GM19025 (cell line): ENCODE results near the gene CIAO2B.
A peak's percentile ranks its signal among the peaks of the same experiment; 100 is the strongest.
"Not testable (repeated sequence)": the region's sequence is repeated elsewhere in the genome, so short reads cannot be mapped to it uniquely, and the experiment has no call there.

Experiments used
- ATAC-seq: cut with Tn5 transposase; IDR thresholded peaks from one replicate; pipeline ENCODE4 v1.9.1; 2021; ENCODE audit warnings: mild to moderate bottlenecking, low read depth, moderate library complexity; ENCODE audit not compliant: unreplicated experiment

The CIAO2B gene

DNA sequence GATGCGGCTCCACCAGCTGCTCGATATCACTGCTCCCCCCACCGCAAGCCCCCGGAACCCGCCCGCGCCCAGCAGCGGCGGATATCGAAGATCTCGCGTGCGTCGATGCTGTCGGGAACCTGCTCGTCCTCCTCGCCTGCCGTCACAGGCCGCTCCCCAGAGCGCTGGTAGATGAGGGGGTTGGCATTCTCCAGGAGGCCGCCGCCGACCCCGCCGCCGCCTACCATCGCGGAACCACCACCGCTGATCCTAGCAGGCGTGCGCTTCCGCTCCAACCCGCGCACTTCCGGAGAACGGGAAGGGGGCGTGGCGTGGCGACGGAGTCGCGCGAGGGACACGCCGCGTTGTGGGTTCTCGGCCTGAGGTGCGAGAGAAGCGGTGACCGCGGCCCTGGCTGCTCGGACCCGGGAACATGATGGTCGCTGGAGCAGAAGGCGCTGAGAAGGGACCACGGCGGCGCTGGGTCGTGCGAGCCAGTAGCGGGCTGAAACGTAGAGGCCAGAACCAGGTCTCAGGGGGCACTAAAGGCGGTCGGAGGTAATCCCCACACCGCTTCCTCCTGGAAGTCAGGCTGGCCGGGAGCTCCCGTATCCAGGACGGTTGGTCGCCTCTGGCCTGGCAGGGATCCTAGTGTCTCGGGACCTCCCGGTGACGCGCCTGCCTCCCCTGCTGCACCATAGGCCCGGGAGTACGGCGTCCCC is at the start of gene CIAO2B:
TSS of gene CIAO2B (minus strand) at position 265 of the 701 bp plus-strand sequence. CDS start at position 227, 38 bp downstream.
- peak; percentile 78 for ATAC-seq

DNA sequence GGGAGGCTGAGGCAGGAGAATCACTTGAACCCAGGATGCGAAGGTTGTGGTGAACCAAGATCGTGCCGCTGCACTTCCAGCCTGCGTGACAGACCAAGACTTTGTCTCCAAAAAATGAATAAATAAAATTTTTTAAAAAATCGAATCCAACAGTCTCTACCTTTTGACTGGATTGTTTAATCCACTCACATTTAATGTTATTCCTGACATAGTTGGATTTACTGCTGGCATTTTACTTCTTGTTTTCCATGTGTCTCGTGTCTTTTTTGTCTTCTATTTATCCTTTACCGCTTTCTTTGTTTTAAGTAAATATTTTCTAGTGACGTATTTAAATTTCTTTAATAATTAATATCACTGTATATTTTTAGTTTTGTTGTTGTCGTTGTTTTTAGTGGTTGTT is 48.8 kb upstream of the CIAO2B start:
- no peak for ATAC-seq

GRCh38 chr16:66979011-66979717 is 45.0 kb upstream of the CIAO2B start:
- no peak for ATAC-seq

- peak; percentile 72 for ATAC-seq
These were observed 43.3 kb upstream of the CIAO2B start for GRCh38 chr16:66977341-66978113.

DNA sequence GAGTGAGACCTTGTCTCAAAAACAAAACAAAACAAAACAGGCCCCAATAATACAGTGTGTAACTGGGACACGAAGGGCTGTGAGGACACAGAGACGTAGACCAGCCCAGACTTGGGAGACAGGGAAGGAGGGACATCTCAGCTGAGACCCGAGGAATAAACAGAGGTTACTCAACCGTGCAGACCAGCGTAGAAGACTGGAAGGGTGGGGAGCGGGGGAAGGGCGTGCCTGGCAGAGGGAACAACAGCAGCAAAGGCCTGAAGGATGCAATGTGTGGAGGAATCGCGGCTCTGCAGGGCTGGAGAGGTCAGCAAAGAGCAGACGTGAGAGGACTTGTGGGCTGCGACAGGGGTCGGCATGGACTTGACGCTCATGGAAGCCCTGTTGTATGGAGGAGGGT is 42.5 kb upstream of the CIAO2B start:
- no peak for ATAC-seq

DNA sequence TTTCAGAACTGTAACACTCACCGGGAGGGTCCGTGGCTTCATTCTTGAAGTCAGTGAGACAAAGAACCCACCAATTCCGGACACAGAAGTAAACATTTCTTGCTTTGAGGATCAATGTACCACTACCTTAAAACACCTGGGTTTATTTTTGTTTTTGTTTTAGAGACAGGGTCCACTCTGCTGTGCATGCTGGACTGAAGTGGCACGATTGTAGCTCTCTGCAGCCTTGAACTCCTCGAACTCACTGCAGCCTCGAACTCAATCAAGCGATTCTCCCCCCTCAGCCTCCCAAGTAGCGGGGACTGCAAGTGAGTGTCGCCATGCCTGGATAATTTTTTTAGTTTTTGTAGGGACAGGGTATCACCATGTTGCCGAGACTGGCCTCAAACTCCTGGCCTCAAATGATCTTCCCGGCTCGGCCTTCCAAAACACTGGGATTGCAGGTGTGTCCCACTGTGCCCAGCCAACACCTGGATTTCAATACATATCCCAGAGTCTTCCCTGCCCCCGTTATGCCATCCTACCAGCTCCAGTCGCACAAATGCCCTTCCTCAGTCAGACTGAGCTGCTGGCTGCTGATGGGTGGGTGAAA is 41.2 kb upstream of the CIAO2B start:
- no peak for ATAC-seq

DNA sequence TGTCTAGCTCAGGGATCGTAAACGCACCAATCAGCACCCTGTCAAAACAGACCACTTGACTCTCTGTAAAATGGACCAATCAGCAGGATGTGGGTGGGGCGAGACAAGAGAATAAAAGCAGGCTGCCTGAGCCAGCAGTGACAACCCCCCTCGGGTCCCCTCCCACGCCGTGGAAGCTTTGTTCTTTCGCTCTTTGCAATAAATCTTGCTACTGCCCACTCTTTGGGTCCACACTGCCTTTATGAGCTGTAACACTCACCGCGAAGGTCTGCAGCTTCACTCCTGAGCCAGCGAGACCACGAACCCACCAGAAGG is 40.7 kb upstream of the CIAO2B start:
- not testable (repeated sequence) for ATAC-seq

DNA sequence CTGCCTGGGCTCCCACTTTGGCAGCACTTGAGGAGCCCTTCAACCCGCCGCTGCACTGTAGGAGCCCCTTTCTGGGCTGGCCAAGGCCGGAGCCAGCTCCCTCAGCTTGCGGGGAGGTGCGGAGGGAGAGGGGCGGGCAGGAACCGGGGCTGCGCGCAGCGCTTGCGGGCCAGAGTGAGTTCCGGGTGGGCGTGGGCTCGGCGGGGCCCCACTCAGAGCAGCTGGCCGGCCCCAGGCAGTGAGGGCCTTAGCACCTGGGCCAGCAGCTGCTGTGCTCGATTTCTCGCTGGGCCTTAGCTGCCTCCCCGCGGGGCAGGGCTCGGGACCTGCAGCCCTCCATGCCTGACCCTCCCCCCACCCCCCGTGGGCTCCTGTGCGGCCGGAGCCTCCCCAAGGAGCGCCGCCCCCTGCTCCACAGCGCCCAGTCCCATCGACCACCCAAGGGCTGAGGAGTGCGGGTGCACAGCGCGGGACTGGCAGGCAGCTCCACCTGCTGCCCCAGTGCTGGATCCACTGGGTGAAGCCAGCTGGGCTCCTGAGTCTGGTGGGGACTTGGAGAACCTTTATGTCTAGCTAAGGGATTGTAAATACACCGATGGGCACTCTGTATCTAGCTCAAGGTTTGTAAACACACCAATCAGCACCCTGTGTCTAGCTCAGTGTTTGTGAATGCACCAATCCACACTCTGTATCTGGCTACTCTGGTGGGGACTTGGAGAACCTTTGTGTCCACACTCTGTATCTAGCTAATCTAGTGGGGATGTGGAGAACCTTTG is 40.1 kb upstream of the CIAO2B start:
- not testable (repeated sequence) for ATAC-seq

DNA sequence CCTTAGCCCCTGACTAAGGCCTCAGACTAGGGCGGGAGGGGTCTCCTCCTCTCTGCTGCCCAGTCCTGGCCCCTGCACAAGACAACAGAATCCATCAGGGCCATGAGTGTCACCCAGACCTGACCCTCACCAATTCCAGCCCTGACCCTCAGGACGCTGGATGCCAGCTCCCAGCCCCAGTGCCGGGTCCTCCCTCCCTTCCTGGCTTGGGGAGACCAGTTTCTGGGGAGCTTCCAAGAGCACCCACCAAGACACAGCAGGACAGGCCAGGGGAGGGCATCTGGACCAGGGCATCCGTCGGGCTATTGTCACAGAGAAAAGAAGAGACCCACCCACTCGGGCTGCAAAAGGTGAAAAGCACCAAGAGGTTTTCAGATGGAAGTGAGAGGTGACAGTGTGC is 39.5 kb upstream of the CIAO2B start:
- no peak for ATAC-seq

DNA sequence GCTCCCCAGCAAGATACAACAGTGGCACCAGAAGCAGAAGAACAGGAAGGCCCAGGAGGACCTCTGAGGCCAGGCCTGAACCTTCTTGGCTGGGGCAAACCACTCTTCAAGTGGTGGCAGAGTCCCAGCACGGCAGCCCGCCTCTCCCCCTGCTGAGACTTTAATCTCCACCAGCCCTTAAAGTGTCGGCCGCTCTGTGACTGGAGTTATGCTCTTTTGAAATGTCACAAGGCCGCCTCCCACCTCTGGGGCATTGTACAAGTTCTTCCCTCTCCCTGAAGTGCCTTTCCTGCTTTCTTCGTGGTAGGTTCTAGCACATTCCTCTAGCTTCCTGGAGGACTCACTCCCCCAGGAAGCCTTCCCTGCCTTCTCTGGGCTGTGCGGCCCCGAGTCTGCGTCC is 38.8 kb upstream of the CIAO2B start:
- no peak for ATAC-seq

GRCh38 chr16:66970775-66971720 is 36.8 kb upstream of the CIAO2B start:
- ATAC-seq, result no peak

DNA sequence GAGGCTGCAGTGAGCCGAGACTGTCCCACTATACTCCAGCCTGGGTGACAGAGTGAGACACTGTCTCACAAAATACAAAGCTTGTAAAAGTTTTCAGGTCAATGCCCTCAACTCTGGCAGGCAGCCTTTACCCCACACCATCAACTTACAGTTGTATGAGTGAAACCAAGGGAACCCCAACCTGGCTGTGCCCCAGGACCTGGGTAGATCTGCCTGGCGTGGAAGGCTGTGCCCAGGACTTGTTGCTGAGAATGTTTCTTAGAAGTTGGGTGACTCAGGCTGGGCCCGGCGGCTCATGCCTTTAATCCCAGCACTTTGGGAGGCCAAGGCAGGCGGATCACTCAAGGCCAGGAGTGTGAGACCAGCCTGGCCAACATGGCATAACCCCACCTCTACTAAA is 34.6 kb upstream of the CIAO2B start:
- ATAC-seq, result no peak

DNA sequence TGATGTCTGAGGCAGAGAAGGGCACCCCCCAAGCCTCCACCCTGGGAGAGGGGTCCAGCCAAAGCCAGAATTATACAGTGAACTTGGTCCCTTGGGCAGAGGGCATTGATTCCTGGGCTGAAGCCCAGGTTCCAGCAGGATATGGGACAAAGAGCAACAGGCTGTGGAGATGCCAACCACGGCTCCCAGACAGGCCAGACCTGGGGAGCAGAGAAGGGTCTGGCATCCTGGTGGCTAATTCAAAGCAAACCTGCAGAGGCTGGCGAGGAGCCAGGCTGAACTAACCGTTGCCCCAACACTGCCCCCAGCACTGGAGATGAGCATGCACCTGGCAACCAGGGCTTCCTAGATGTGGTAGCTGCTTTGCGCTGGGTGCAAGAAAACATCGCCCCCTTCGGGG is 29.8 kb upstream of the CIAO2B start:
- no peak for ATAC-seq

DNA sequence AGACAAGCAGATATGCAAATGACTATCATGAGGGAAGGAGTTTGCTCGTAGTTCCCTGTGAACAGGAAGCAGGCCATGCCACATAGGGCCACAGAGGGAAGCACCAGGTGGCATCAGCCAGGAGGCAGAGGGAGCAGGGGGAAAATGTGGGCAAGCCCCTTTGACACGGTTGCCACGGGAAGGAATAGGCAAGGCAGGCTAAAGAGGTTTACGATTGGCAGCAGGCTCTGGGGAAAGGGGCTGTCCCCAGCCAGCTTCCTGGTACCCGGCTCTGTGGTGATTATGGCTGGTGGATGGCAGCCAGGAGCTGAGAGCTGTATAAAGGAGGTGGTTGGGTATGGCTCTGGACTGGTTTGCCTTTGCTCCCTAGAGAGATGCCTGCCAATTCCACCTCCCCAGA is 27.7 kb upstream of the CIAO2B start:
- no peak for ATAC-seq

GRCh38 chr16:66961065-66961744 is 27.0 kb upstream of the CIAO2B start, which contains the start of gene CES3:
Gene CES3 (plus strand): TSS chr16:66961266. CDS start chr16:66961308, 42 bp downstream.
- no peak for ATAC-seq

DNA sequence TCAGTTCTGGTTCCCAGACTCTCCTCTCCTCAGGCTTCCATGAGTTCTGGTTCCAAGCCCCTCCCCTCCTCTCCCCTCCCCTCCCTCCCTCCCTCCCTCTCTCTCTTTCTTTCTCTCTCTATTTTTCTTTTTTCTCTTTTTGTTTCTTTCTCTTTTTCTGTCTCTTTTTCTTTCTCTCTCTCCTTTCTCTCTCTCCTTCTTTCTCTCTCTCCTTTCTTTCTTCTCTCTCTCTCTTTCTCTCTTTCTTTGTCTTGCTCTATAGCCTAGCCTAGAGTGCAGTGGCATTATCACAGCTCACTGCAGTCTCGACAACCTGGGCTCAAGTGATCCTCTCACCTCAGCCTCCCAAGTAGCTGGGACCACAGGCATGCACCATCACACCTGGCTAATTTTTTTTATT is 26.1 kb upstream of the CIAO2B start:
- ATAC-seq, result no peak

GRCh38 chr16:66959704-66960161 is 25.5 kb upstream of the CIAO2B start:
- no peak for ATAC-seq

- no peak for ATAC-seq
These were observed 24.9 kb upstream of the CIAO2B start for GRCh38 chr16:66958857-66959703.
